GM21723 (cell line): ENCODE results near the gene GANAB.
"Not testable (repeated sequence)": the region's sequence is repeated elsewhere in the genome, so short reads cannot be mapped to it uniquely, and the experiment has no call there.

ENCODE experiments used
- ATAC-seq: cut with Tn5 transposase; IDR thresholded peaks from one replicate; pipeline ENCODE4 v1.9.1; 2021; ENCODE audit warnings: mild to moderate bottlenecking, moderate library complexity; ENCODE audit not compliant: unreplicated experiment

GANAB gene

GRCh38 chr11:62667460-62667859 is 21.0 kb upstream of the GANAB start:
- no peak for ATAC-seq

- ATAC-seq = no peak
Observed at GRCh38 chr11:62666259-62666926, 20.0 kb upstream of the GANAB start.

- peak; percentile 20 for ATAC-seq
Observed at GRCh38 chr11:62665599-62666258, 19.3 kb upstream of the GANAB start.

- ATAC-seq = peak; percentile 80
Observed at GRCh38 chr11:62665075-62665598, 18.7 kb upstream of the GANAB start, which contains the start of the genes C11orf98 and CSKMT. Gene C11orf98 (minus strand): TSS chr11:62665210. CDS start chr11:62665169, 41 bp downstream. Gene CSKMT (plus strand): TSS chr11:62665312. CDS start chr11:62665880, 568 bp downstream.

- ATAC-seq = peak; percentile 30
Observed at GRCh38 chr11:62664405-62665074, 18.1 kb upstream of the GANAB start.

GRCh38 chr11:62656796-62657429 is 10.5 kb upstream of the GANAB start:
- no peak for ATAC-seq

- ATAC-seq = no peak
Observed at GRCh38 chr11:62654297-62654696, 7.9 kb upstream of the GANAB start.

- peak; percentile 23 for ATAC-seq
Observed at GRCh38 chr11:62652161-62653006, 6.0 kb upstream of the GANAB start.

- not testable (repeated sequence) for ATAC-seq
Observed at GRCh38 chr11:62650283-62650682, 3.9 kb upstream of the GANAB start.

- no peak for ATAC-seq
Observed at GRCh38 chr11:62649486-62649885, 3.1 kb upstream of the GANAB start.

- no peak for ATAC-seq
Observed at GRCh38 chr11:62648967-62649364, 2.6 kb upstream of the GANAB start.

- no peak for ATAC-seq
Observed at GRCh38 chr11:62648185-62648966, 2.0 kb upstream of the GANAB start.

GRCh38 chr11:62647609-62648005 is 1.2 kb upstream of the GANAB start:
- ATAC-seq = no peak

- no peak for ATAC-seq
Observed at GRCh38 chr11:62646825-62647608, 604 bp upstream of the GANAB start.

GRCh38 chr11:62645671-62645945 is 805 bp downstream of the GANAB start:
- ATAC-seq = no peak

- no peak for ATAC-seq
Observed at GRCh38 chr11:62644220-62644619, 2.2 kb downstream of the GANAB start.

GRCh38 chr11:62632492-62632891 is 13.9 kb downstream of the GANAB start:
- no peak for ATAC-seq

GRCh38 chr11:62627713-62628112 is 18.7 kb downstream of the GANAB start:
- ATAC-seq = no peak
